ENCODE results near the gene FZD1. TPM values are rescaled to one million over a fixed set of nuclear protein-coding genes. Genes with fewer than 3 reads are reported as not detected.

FZD1 gene
- total RNA-seq, 1 donor, result 40.5 TPM

DNA sequence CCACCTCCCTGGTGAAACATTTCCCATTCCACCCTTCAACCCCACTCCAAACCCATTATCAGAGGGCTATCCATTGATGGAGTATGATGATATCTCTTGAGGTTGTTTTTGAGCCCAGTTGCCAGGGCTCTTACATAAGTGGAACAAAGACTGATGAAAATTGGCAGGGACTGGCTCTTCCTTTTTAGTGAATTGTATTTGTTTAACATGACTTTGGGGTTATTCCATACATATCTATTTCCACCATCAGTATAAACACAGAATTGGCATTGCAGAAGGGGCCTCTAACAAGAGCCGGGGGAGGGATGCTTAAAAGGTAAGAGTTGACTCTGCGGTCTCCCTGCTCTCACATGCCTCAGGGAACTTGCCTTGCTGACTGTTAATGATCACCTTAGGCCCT, 28.9 kb downstream of the FZD1 start:
- no peak overlapping the region for H2AFZ ChIP-seq (ENCODE audit: low read length)

DNA sequence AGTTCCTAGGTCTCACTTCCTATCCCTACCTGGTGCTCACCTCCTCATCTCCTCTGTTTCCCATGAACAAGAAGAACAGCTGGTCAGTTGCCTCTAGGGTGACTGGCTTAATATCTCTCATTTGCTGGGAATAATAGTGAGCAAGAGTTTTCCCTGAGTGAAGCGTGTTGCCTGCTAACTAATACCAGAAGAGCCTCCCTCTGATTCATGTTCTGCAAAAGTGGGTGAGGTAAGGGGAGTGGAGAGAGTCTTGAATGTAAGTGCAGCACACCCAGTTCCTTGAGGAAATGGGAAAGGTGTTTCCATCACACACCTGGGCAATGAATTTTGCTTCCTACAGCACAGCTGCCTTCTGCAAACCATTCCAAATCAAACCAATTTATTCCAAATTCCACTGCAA, 29.6 kb downstream of the FZD1 start:
- DNase-seq (ENCODE audit: insufficient read length, low spot score, missing footprints), result no peak
- Histone ChIP-seq H3K27ac (ENCODE audit: low read depth, low read length) (no peak overlapping the region), H3K27me3 (ENCODE audit: insufficient read depth, low read length) (peaks cover 10% of the 10 kb centered on the region), H2AFZ (ENCODE audit: low read length) (no peak overlapping the region), H3K9me3 (ENCODE audit: low read depth, low read length) (no peaks in the 10 kb centered on the region), H3K79me2 (ENCODE audit: insufficient read depth, low read length) (no peaks in the 10 kb centered on the region), H3K4me3 (ENCODE audit: insufficient read depth, low read length) (no peak overlapping the region), H4K20me1 (ENCODE audit: insufficient read depth, low read length) (no peaks in the 10 kb centered on the region), H3K36me3 (ENCODE audit: insufficient read depth, low read length) (no peaks in the 10 kb centered on the region), H3K4me1 (ENCODE audit: insufficient read depth, low read length) (no peaks in the 10 kb centered on the region), H3K4me2 (ENCODE audit: insufficient read depth, low read length) (no peak overlapping the region)
- TF ChIP-seq, protein P1, sequence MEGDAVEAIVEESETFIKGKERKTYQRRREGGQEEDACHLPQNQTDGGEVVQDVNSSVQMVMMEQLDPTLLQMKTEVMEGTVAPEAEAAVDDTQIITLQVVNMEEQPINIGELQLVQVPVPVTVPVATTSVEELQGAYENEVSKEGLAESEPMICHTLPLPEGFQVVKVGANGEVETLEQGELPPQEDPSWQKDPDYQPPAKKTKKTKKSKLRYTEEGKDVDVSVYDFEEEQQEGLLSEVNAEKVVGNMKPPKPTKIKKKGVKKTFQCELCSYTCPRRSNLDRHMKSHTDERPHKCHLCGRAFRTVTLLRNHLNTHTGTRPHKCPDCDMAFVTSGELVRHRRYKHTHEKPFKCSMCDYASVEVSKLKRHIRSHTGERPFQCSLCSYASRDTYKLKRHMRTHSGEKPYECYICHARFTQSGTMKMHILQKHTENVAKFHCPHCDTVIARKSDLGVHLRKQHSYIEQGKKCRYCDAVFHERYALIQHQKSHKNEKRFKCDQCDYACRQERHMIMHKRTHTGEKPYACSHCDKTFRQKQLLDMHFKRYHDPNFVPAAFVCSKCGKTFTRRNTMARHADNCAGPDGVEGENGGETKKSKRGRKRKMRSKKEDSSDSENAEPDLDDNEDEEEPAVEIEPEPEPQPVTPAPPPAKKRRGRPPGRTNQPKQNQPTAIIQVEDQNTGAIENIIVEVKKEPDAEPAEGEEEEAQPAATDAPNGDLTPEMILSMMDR (IDR thresholded peaks at IDR 0.05; ENCODE audit: extremely low read depth, low read depth, low read length), result no peak

More for the DNA sequence above, 28.9 kb downstream of the FZD1 start:
- H3K4me1 ChIP-seq (ENCODE audit: insufficient read depth, low read length), result no peaks in the 10 kb centered on the region
- H3K9me3 ChIP-seq (ENCODE audit: low read depth, low read length), result no peaks in the 10 kb centered on the region
- TF ChIP-seq, protein P1 (IDR thresholded peaks at IDR 0.05; ENCODE audit: extremely low read depth, low read depth, low read length), result no peak
- H3K4me2 ChIP-seq (ENCODE audit: insufficient read depth, low read length), result no peak overlapping the region
- H3K27ac ChIP-seq (ENCODE audit: low read depth, low read length), result no peak overlapping the region
- H3K27me3 ChIP-seq (ENCODE audit: insufficient read depth, low read length), result peaks cover 10% of the 10 kb centered on the region
- DNase-seq (ENCODE audit: insufficient read length, low spot score, missing footprints), result no peak
- no peak overlapping the region for H3K4me3 ChIP-seq (ENCODE audit: insufficient read depth, low read length)
- no peaks in the 10 kb centered on the region for H4K20me1 ChIP-seq (ENCODE audit: insufficient read depth, low read length)
- H3K36me3 ChIP-seq (ENCODE audit: insufficient read depth, low read length), result no peaks in the 10 kb centered on the region
- no peaks in the 10 kb centered on the region for H3K79me2 ChIP-seq (ENCODE audit: insufficient read depth, low read length)

DNA sequence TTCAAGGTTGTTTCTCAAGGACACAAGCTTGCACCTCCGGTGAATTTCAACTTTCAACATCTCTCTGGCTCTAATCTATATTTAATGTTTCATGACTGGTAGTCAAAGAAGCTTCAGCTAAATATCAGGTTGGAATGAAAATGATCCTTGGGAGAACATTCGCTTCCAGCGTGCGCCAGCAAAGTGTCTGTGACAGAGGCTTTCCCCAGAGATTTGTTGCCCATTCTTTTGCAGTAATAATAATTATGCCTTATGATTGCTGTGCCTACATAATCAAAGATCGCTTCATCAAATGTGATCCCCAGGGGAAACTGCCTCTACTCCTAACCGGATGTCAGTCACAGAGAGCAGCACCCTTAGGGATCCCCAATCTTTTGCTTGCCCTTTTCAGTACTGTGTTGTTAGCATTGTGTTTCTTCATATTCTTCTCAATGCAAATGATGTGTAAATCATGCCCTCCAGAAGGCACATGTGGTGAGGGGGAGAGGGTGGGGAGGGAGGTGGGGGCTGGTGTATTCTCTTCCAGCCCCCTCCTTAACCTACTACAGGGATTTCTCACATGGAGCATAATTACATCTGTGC, 30.5 kb downstream of the FZD1 start:
- H4K20me1 ChIP-seq (ENCODE audit: insufficient read depth, low read length), result no peaks in the 10 kb centered on the region
- TF ChIP-seq, protein P1 (IDR thresholded peaks at IDR 0.05; ENCODE audit: extremely low read depth, low read depth, low read length), result no peak

DNA sequence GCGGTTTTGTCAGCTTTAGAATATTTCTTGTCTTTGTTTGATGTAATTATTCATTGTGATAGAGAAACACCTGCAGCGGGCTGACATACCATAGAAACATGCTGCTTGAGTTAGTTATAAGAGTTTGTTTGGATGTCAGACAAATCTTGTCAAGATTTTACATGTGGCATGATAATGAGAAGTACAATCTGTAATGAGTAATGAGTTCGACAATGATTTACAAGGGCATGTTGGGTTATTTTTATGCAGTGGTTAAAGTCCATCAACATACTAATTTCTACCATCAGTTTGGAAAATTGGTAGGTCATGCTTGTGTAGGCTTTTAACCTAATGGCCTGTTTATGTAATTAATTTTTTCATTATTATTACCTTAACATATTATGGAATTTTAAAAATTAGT, 31.3 kb downstream of the FZD1 start:
- no peak overlapping the region for H3K4me3 ChIP-seq (ENCODE audit: insufficient read depth, low read length)
- peaks cover 10% of the 10 kb centered on the region for H3K27me3 ChIP-seq (ENCODE audit: insufficient read depth, low read length)
- no peaks in the 10 kb centered on the region for H3K4me1 ChIP-seq (ENCODE audit: insufficient read depth, low read length)
- H3K27ac ChIP-seq (ENCODE audit: low read depth, low read length), result no peak overlapping the region
- H3K4me2 ChIP-seq (ENCODE audit: insufficient read depth, low read length), result no peak overlapping the region
- no peaks in the 10 kb centered on the region for H3K79me2 ChIP-seq (ENCODE audit: insufficient read depth, low read length)
- H2AFZ ChIP-seq (ENCODE audit: low read length), result no peak overlapping the region
- no peaks in the 10 kb centered on the region for H3K9me3 ChIP-seq (ENCODE audit: low read depth, low read length)
- TF ChIP-seq, protein P1 (IDR thresholded peaks at IDR 0.05; ENCODE audit: extremely low read depth, low read depth, low read length), result no peak
- H4K20me1 ChIP-seq (ENCODE audit: insufficient read depth, low read length), result no peaks in the 10 kb centered on the region
- no peak for DNase-seq (ENCODE audit: insufficient read length, low spot score, missing footprints)
- no peaks in the 10 kb centered on the region for H3K36me3 ChIP-seq (ENCODE audit: insufficient read depth, low read length)

More for the DNA sequence above, 30.5 kb downstream of the FZD1 start:
- peaks cover 10% of the 10 kb centered on the region for H3K27me3 ChIP-seq (ENCODE audit: insufficient read depth, low read length)
- H3K9me3 ChIP-seq (ENCODE audit: low read depth, low read length), result no peaks in the 10 kb centered on the region
- no peak overlapping the region for H3K4me3 ChIP-seq (ENCODE audit: insufficient read depth, low read length)
- no peak for DNase-seq (ENCODE audit: insufficient read length, low spot score, missing footprints)
- H2AFZ ChIP-seq (ENCODE audit: low read length), result no peak overlapping the region
- no peaks in the 10 kb centered on the region for H3K79me2 ChIP-seq (ENCODE audit: insufficient read depth, low read length)
- H3K36me3 ChIP-seq (ENCODE audit: insufficient read depth, low read length), result no peaks in the 10 kb centered on the region
- no peaks in the 10 kb centered on the region for H3K4me1 ChIP-seq (ENCODE audit: insufficient read depth, low read length)
- no peak overlapping the region for H3K27ac ChIP-seq (ENCODE audit: low read depth, low read length)
- no peak overlapping the region for H3K4me2 ChIP-seq (ENCODE audit: insufficient read depth, low read length)
